ENCODE data around the gene LPP.

DNA sequence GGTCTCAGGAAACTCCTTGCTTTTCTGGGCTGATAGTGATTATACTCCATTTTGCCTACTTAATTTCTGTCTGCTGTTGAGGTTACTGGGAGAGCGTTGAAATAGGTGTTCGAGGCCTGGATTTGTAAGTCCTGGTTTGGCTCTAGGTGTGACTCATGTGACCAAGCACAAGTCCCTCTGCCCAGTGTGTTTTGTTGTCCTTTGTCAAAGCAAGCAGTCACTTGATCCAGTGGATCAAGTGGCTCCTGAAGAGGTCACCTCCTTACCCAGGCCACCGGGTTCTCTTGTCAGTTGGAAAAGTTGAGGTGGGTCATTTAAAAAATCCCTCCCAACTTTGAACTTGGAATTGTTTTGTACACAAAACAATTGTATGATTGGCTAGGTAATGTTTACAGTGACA lies 70.0 kb downstream of the LPP start:
- TF ChIP-seq, protein P1, sequence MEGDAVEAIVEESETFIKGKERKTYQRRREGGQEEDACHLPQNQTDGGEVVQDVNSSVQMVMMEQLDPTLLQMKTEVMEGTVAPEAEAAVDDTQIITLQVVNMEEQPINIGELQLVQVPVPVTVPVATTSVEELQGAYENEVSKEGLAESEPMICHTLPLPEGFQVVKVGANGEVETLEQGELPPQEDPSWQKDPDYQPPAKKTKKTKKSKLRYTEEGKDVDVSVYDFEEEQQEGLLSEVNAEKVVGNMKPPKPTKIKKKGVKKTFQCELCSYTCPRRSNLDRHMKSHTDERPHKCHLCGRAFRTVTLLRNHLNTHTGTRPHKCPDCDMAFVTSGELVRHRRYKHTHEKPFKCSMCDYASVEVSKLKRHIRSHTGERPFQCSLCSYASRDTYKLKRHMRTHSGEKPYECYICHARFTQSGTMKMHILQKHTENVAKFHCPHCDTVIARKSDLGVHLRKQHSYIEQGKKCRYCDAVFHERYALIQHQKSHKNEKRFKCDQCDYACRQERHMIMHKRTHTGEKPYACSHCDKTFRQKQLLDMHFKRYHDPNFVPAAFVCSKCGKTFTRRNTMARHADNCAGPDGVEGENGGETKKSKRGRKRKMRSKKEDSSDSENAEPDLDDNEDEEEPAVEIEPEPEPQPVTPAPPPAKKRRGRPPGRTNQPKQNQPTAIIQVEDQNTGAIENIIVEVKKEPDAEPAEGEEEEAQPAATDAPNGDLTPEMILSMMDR (IDR thresholded peaks at IDR 0.05; ENCODE audit: insufficient read depth, low read length): no peak
- TF ChIP-seq, protein P2, sequence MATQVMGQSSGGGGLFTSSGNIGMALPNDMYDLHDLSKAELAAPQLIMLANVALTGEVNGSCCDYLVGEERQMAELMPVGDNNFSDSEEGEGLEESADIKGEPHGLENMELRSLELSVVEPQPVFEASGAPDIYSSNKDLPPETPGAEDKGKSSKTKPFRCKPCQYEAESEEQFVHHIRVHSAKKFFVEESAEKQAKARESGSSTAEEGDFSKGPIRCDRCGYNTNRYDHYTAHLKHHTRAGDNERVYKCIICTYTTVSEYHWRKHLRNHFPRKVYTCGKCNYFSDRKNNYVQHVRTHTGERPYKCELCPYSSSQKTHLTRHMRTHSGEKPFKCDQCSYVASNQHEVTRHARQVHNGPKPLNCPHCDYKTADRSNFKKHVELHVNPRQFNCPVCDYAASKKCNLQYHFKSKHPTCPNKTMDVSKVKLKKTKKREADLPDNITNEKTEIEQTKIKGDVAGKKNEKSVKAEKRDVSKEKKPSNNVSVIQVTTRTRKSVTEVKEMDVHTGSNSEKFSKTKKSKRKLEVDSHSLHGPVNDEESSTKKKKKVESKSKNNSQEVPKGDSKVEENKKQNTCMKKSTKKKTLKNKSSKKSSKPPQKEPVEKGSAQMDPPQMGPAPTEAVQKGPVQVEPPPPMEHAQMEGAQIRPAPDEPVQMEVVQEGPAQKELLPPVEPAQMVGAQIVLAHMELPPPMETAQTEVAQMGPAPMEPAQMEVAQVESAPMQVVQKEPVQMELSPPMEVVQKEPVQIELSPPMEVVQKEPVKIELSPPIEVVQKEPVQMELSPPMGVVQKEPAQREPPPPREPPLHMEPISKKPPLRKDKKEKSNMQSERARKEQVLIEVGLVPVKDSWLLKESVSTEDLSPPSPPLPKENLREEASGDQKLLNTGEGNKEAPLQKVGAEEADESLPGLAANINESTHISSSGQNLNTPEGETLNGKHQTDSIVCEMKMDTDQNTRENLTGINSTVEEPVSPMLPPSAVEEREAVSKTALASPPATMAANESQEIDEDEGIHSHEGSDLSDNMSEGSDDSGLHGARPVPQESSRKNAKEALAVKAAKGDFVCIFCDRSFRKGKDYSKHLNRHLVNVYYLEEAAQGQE (IDR thresholded peaks at IDR 0.05; ENCODE audit: insufficient replicate concordance, low read depth): no peak
- TF ChIP-seq GABPA (IDR thresholded peaks at IDR 0.05; ENCODE audit: low read depth): no peak
